ENCODE measurements around the gene ZSWIM7. TPM values are rescaled to one million over a fixed set of nuclear protein-coding genes. Genes with fewer than 3 reads are reported as not detected.
"Not testable (repeated sequence)": the region's sequence is repeated elsewhere in the genome, so short reads cannot be mapped to it uniquely, and the experiment has no call there.

ZSWIM7 gene
- total RNA-seq, 1 donor from 2014 or later, result 12.2 TPM

- intact Hi-C loops (cut with micrococcal nuclease), result loop anchor here (1.0 to 5.0 kb wide), 4 partner anchors 41 to 439 kb away; partner anchors contain the start of genes NCOR1 and PIGL
These were observed 697 bp upstream of the ZSWIM7 start for GRCh38 chr17:15999974-16000827.

DNA sequence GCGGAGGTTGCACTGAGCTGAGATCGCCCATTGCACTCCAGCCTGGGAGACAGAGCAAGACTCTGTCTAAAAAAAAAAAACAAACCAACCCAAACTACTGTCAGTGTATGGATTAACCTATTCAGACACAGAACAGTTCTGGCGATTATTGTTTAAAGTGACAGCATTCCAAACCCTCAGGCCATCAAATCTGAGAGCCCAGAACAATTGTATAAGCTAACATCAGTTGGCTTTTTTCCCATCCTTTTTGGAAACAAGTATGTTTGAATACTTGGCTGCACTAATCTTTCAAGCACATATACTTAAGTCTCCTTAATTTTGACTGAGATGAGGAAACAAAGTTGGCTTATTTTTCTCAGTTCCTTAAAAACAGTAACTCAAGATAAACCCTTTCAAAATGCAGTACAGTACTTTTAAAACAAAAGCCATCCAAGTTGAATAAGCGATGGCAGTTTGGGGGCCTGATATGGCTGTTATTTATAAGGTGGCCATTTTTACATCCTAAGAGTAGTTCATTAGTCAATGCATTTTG, 1.4 kb downstream of the ZSWIM7 start:
- intact Hi-C loops (cut with micrococcal nuclease), result loop anchor here (1.0 to 5.0 kb wide), 2 partner anchors 53 to 219 kb away; partner anchors contain the start of genes ADORA2B, NCOR1 and PIGL

- intact Hi-C loops (cut with micrococcal nuclease), result loop anchor here (5.0 kb wide), 1 partner anchor 221 kb away; the partner anchor contains the start of genes NCOR1 and PIGL
These were observed 3.2 kb downstream of the ZSWIM7 start for GRCh38 chr17:15996322-15996721.

- intact Hi-C loops (cut with micrococcal nuclease), result no loop called here
These were observed 17.6 kb downstream of the ZSWIM7 start for GRCh38 chr17:15981646-15982580.

DNA sequence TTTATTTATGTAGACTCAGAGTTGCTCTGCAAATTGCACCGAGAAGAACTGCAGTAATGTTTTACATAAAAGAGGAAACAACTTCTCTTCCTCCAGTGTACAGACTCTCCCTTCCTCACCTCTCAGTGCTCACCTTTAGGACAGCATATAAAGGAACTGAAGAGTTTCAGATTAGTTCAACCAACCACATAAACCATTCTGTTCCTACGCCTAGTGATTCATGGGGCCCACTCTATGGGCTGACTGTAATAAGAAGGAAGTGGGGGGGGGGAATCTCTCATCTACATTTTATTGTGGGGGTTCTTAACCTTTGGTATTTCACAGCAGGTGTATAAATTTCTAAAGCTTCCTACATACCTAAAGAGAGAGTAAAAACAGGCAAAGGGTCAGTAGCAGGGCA, 18.3 kb downstream of the ZSWIM7 start:
- intact Hi-C loops (cut with micrococcal nuclease), result no loop called here

GRCh38 chr17:15979013-15979412, 20.5 kb downstream of the ZSWIM7 start:
- intact Hi-C loops (cut with micrococcal nuclease), result not testable (repeated sequence)

DNA sequence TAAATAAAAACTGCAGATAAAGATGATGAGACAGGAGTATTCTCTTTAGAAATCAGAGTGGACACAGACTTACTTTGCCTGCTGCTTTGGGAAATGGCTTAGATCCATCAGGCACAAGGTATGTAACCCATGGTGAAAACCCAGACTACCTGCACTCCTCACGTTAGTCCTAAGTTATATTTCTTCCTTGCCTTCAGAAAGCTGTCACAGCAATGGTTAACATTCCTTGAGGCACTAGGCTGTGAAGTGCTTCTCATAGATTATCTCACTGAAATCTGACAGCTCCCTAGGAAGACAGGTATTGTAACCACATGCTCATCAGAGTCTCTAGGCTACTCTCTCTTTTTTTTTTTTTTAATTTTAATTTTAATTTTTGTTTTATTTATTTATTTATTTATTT, 20.9 kb downstream of the ZSWIM7 start:
- intact Hi-C loops (cut with micrococcal nuclease), result no loop called here

GRCh38 chr17:15977894-15978293, 21.6 kb downstream of the ZSWIM7 start:
- intact Hi-C loops (cut with micrococcal nuclease), result no loop called here

DNA sequence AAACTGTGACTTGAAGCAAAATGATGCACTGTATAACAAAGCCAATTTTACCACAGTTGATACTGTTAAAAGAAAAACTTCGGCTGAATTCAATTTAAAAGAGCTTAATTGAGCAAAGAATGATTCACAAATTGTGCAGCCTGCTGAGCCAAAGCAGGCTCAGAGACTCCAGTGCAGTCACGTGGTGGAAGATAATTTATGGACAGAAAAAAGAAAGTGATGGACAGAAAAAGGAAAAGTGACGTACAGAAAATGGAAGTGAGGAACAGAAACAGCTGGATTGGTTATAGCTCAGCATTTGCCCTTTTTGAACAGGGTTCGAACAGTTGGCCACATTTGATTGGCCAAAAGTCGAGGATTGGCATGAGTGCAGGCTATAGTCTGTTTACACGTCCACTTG, 25.7 kb downstream of the ZSWIM7 start:
- intact Hi-C loops (cut with micrococcal nuclease), result no loop called here

DNA sequence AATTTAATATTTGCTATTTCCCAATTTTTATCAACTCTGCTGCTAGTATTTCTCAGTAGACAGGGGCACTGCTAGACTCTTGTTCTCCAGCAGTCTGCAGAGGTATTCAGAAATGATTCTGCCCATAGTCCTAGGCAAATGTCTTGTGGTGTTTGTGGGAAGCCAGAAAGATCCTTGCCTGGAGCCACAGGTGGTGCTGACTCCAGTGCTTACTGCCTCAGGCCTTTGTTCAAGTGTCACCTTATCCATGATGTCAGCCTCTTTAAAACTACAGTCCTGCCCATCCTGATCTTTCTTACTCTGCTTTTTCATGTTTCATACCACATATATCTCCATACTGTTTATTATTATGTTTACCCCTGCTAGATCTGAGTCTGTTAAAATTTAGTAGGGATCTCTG, 26.5 kb downstream of the ZSWIM7 start:
- intact Hi-C loops (cut with micrococcal nuclease), result no loop called here

DNA sequence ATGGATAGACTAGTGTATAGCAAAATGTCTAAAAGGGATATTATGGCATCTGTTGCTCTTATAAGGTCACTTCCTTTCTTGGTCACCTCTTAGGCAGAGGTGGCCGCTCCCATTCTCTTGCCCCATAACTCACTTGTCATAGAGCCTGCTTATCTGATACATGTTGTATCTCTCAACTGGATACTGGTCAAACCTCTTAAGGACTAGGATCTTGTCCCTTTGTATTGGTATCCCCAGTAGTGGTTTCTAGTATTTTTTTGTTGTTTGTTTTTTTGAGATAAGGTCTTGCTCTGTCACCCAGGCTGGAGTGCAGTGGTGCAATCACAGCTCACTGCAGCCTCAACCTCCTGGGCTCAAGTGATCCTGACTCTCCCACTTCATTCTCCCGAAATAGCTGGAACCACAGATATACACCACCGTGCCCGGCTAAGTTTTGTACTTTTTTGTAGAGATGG, 27.0 kb downstream of the ZSWIM7 start:
- intact Hi-C loops (cut with micrococcal nuclease), result no loop called here

GRCh38 chr17:15971882-15972281, 27.6 kb downstream of the ZSWIM7 start:
- intact Hi-C loops (cut with micrococcal nuclease), result no loop called here

- intact Hi-C loops (cut with micrococcal nuclease), result no loop called here
These were observed 28.3 kb downstream of the ZSWIM7 start for GRCh38 chr17:15971098-15971678.

- intact Hi-C loops (cut with micrococcal nuclease), result no loop called here
These were observed 29.0 kb downstream of the ZSWIM7 start for GRCh38 chr17:15970500-15970899.

DNA sequence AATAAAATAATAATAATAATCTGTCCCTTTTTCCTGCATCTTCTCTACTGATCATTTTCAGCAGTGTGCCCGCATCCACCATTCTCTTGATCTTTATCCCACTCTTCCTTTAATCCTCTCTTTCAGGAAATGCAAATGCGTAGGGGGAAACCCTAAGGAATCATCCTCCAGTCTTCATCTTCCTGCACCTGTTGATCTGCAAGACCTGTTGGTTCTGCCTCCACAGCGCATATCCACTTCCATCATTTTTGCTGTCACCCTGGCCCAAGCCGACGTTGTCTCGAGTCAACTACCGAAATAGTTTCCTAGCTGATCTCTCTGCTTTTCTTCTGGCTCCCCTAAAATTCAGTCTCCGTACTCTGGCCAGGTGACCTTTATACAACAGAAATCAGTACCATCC, 30.0 kb downstream of the ZSWIM7 start:
- intact Hi-C loops (cut with micrococcal nuclease), result no loop called here

DNA sequence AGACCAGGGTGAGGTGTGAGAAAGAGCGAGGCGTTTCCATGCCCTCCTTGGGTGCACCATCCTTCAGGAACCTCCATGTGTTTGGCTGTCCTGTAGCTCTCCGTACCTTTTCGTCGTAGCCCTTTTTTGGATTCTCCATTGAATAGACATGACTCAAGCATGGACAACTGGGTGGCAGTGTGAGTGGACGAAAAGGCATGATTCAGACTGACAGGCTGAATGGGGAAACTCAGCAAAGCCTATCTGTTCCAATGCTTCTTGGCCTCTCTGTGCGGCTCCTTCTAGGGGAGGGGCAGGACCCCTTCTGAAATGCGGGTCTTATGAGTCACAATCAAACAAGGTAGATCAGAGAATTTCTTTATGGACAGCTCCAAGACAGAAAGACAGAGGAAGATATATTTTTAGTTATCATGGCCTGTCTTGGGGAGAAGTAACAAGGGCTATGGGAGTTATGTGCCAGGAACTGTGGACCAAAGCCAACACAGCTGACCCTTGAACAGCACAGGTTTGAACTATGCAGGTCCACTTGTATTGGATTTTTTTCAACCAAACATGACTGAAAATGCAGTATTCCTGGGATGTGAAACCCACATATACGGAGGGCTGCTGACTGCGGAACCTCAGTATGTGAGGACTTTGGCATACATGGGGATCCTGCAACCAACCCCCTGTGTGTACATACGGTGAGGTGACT, 31.7 kb downstream of the ZSWIM7 start:
- intact Hi-C loops (cut with micrococcal nuclease), result no loop called here

GRCh38 chr17:15966879-15967248, 32.6 kb downstream of the ZSWIM7 start:
- intact Hi-C loops (cut with micrococcal nuclease), result no loop called here

DNA sequence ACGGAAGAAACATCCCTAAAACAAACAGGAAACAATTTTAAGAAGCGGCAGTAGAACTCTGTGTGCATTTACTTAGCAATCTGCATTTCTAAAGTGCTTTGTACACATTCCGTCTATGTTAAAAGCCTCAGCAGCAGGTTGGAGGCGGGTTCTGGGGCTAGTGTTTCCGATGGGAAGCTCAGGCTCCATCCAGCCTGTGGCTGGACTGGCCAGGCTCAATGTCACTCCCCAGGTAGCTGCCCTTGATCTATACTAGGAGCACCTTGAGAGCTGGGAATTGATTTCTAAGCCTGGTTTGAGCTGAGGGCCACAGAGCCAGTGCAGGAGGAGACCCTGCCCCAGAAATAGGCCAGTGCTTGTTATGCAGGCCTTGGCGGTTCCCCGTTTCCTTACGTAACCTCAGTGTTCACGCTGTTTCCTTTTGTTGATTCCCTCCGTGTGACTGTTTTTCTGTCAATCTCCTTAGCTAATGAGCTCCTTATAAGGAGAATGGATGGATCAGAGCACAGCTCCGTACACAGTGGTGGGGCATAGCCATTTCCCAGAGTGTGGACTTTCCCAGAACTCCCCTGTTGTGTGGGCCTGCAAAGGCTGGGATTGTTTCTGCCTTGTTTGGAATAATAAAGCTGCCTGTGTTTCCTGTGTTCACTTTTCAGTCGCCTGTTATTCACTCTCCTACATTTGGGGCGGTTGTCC, 33.2 kb downstream of the ZSWIM7 start:
- intact Hi-C loops (cut with micrococcal nuclease), result no loop called here

- intact Hi-C loops (cut with micrococcal nuclease), result no loop called here
These were observed 34.0 kb downstream of the ZSWIM7 start for GRCh38 chr17:15965528-15965927.

GRCh38 chr17:15963670-15964110, 35.8 kb downstream of the ZSWIM7 start:
- intact Hi-C loops (cut with micrococcal nuclease), result no loop called here

All from T-helper 2 cell treated with Interferon-gamma antibody and Interleukin-4, amounts not matched to agents 100 ng/mL and 5 ng/mL, for 36 hours (primary cell).